Right renal cortex interstitium (tissue), 3 donors: Measurements from ENCODE around the gene HNMT. TPM values are rescaled to one million over a fixed set of nuclear protein-coding genes. Genes with fewer than 3 reads are reported as not detected.
"Not testable (repeated sequence)": the region's sequence is repeated elsewhere in the genome, so short reads cannot be mapped to it uniquely, and the experiment has no call there.

ENCODE experiments used
- DNase-seq, 3 donors: peaks; one replicate each; pipeline ENCODE4 v3.0.0-alpha.2; 2013; ENCODE audit warnings: low read depth in 3 of 3, low spot score in 2 of 3
- polyA plus RNA-seq, 3 donors: library from polyadenylated mRNA; unstranded; fragments of 120-200 nt; gene quantifications; one replicate each; pipeline ENCODE4 v1.2.1, GENCODE V29; 2013; ENCODE audit not compliant: insufficient read length in 3 of 3

Gene HNMT
- polyA plus RNA-seq, 3 donors: 66.9 to 84.9 (median 70.9) TPM

- no peak for DNase-seq
Measured at GRCh38 chr2:137945229-137945628, 19.0 kb upstream of the HNMT start.

- no peak for DNase-seq
Measured at GRCh38 chr2:137946227-137946626, 18.0 kb upstream of the HNMT start.

- no peak for DNase-seq
Measured at GRCh38 chr2:137947032-137947727, 17.1 kb upstream of the HNMT start.

GRCh38 chr2:137947728-137948336 is 16.4 kb upstream of the HNMT start:
- peak in 1 of 3 donors; percentile 20 for DNase-seq

GRCh38 chr2:137948894-137949293 is 15.4 kb upstream of the HNMT start:
- no peak for DNase-seq

- DNase-seq: no peak
Measured at GRCh38 chr2:137950238-137950637, 14.0 kb upstream of the HNMT start.

GRCh38 chr2:137951586-137951985 is 12.7 kb upstream of the HNMT start:
- no peak for DNase-seq

GRCh38 chr2:137952586-137953129 is 11.6 kb upstream of the HNMT start:
- no peak for DNase-seq

GRCh38 chr2:137955536-137955935 is 8.7 kb upstream of the HNMT start:
- no peak for DNase-seq

- no peak for DNase-seq
Measured at GRCh38 chr2:137957033-137957432, 7.2 kb upstream of the HNMT start.

- no peak for DNase-seq
Measured at GRCh38 chr2:137959166-137959565, 5.1 kb upstream of the HNMT start.

- DNase-seq: no peak
Measured at GRCh38 chr2:137960223-137960622, 4.0 kb upstream of the HNMT start.

- DNase-seq: no peak
Measured at GRCh38 chr2:137961602-137962001, 2.7 kb upstream of the HNMT start.

GRCh38 chr2:137963535-137964065 is 673 bp upstream of the HNMT start:
- no peak for DNase-seq

- no peak for DNase-seq
Measured at GRCh38 chr2:137964859-137965459, 686 bp downstream of the HNMT start.

- no peak for DNase-seq
Measured at GRCh38 chr2:137966043-137966442, 1.8 kb downstream of the HNMT start.

GRCh38 chr2:137967042-137967441 is 2.8 kb downstream of the HNMT start:
- DNase-seq: no peak

GRCh38 chr2:137968477-137969417 is 4.5 kb downstream of the HNMT start:
- no peak for DNase-seq

- DNase-seq: no peak
Measured at GRCh38 chr2:137969418-137969765, 5.1 kb downstream of the HNMT start.

GRCh38 chr2:137969876-137970275 is 5.6 kb downstream of the HNMT start:
- no peak for DNase-seq

GRCh38 chr2:137971259-137971658 is 7.0 kb downstream of the HNMT start:
- not testable (repeated sequence) for DNase-seq
